ENCODE data around the gene ICAM5.
"Not testable (repeated sequence)": the region's sequence is repeated elsewhere in the genome, so short reads cannot be mapped to it uniquely, and the experiment has no call there.

ICAM5 gene

GRCh38 chr19:10279737-10280442 is 9.9 kb upstream of the ICAM5 start:
- DNase-seq (ENCODE audit: low read depth), result no peak
- no peak for TF ChIP-seq CTCF (IDR thresholded peaks at IDR 0.05; ENCODE audit: low read length, missing control alignments)
- no peak overlapping the region for H3K4me3 ChIP-seq (replicated peaks; ENCODE audit: low read depth, low read length)

- H3K4me3 ChIP-seq (replicated peaks; ENCODE audit: low read depth, low read length); DNase-seq (ENCODE audit: low read depth): not testable (repeated sequence)
Observed at GRCh38 chr19:10282043-10282442, 7.7 kb upstream of the ICAM5 start.

GRCh38 chr19:10283301-10284064 is 6.3 kb upstream of the ICAM5 start:
- no peak overlapping the region for H3K4me3 ChIP-seq (replicated peaks; ENCODE audit: low read depth, low read length)
- no peak for DNase-seq (ENCODE audit: low read depth)
- no peak for TF ChIP-seq CTCF (IDR thresholded peaks at IDR 0.05; ENCODE audit: low read length, missing control alignments)

- DNase-seq (ENCODE audit: low read depth), result no peak
- TF ChIP-seq CTCF (IDR thresholded peaks at IDR 0.05; ENCODE audit: low read length, missing control alignments), result no peak
- no peak overlapping the region for H3K4me3 ChIP-seq (replicated peaks; ENCODE audit: low read depth, low read length)
Observed at GRCh38 chr19:10284065-10284959, 5.4 kb upstream of the ICAM5 start.

GRCh38 chr19:10284960-10285278 is 4.8 kb upstream of the ICAM5 start:
- no peak for DNase-seq (ENCODE audit: low read depth)
- no peak for TF ChIP-seq CTCF (IDR thresholded peaks at IDR 0.05; ENCODE audit: low read length, missing control alignments)
- H3K4me3 ChIP-seq (replicated peaks; ENCODE audit: low read depth, low read length), result no peak overlapping the region

GRCh38 chr19:10285393-10285792 is 4.4 kb upstream of the ICAM5 start:
- no peak for DNase-seq (ENCODE audit: low read depth)
- TF ChIP-seq CTCF (IDR thresholded peaks at IDR 0.05; ENCODE audit: low read length, missing control alignments), result no peak
- no peak overlapping the region for H3K4me3 ChIP-seq (replicated peaks; ENCODE audit: low read depth, low read length)
